ENCODE measurements around the gene GLYR1. TPM values are rescaled to one million over a fixed set of nuclear protein-coding genes. Genes with fewer than 3 reads are reported as not detected.

GLYR1 gene
- total and polyA plus RNA-seq, 2 of the 4 experiments (the other 2 are of a cell fraction) = 26.0 to 54.2 TPM

DNA sequence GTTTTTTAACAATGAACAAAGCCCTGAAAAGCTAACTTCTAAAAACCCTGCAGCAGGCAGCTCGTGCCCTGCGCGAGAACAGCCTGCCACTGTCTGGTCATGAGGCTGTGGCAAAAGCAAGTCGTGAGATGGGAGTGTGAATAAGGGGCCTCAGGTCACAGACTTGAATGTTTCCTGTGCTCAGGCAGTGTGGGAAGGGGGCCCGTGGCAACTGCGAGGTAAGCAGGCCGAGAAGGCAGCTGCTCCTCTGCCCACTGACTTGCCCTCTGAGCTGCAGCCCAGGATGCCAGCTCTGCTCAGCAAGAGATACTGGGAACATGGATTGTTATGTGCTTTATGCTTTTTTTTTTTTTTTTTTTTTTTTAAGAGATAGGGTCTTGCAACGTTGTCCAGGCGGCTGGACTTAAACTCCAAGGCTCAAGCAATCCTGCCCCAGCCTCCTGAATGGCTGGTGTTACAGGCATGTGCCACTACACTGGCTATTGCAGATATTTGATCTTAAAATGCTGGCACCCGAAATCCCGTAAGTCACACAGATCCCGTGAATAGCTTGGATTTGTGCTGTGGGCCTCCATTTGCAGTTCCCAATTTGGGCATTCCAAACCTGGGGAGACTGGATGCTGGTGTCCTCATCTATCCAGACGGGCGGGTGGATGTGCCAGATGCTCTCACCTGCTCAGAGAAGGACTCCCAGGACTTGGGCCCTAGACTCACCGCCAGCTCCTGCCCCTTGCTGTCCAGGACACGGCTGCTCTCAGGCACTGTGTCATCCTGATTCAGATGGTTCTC is 44.2 kb upstream of the GLYR1 start:
- no peaks in the 10 kb centered on the region; the same call in 1 of the 2 replicates for H4K20me1 ChIP-seq (ENCODE audit: insufficient read depth, low read length)

More for the DNA sequence above, 44.2 kb upstream of the GLYR1 start:
- no peak overlapping the region for H2BK20ac ChIP-seq (ENCODE audit: low read depth, low read length)
- H4K5ac ChIP-seq (ENCODE audit: low read depth, low read length) = no peak overlapping the region
- CTCF ChIA-PET = interaction anchor here (0.7 kb wide), 1 partner anchor 28 kb away, joined by 3 read pairs; no protein-coding TSS in a partner anchor
- no peak overlapping the region for H2AK5ac ChIP-seq (ENCODE audit: low read depth, low read length)
- no peak overlapping the region for H2BK15ac ChIP-seq (ENCODE audit: low read depth, low read length)
- no peak overlapping the region for H3K4me3 ChIP-seq (ENCODE audit: insufficient read depth, low read depth, low read length)
- H3K4ac ChIP-seq (ENCODE audit: low read depth, low read length) = no peak overlapping the region
- no peak overlapping the region for H3K14ac ChIP-seq (replicated peaks; ENCODE audit: low read depth, low read length)
- no TSS peak for BruUV-seq (replicated peaks)
- H3K9me3 ChIP-seq (ENCODE audit: control insufficient read depth, insufficient read depth, low read length) = no peaks in the 10 kb centered on the region
- peaks cover 2% of the 10 kb centered on the region; the same call in 1 of the 2 replicates for H3K9me1 ChIP-seq (ENCODE audit: insufficient read depth, low read length)
- intact Hi-C loops (cut with micrococcal nuclease) (no loop called here), dilution Hi-C loops (cut with HindIII; ENCODE audit: low sequenced_read_pairs, unreplicated experiment) (no loop called here), in situ Hi-C loops (cut with MboI; ENCODE audit: low sequenced_read_pairs) (no loop called here)
- DNase-seq (no peak), ATAC-seq (ENCODE audit: low read depth) (no peak)
- TF ChIP-seq, protein P1, sequence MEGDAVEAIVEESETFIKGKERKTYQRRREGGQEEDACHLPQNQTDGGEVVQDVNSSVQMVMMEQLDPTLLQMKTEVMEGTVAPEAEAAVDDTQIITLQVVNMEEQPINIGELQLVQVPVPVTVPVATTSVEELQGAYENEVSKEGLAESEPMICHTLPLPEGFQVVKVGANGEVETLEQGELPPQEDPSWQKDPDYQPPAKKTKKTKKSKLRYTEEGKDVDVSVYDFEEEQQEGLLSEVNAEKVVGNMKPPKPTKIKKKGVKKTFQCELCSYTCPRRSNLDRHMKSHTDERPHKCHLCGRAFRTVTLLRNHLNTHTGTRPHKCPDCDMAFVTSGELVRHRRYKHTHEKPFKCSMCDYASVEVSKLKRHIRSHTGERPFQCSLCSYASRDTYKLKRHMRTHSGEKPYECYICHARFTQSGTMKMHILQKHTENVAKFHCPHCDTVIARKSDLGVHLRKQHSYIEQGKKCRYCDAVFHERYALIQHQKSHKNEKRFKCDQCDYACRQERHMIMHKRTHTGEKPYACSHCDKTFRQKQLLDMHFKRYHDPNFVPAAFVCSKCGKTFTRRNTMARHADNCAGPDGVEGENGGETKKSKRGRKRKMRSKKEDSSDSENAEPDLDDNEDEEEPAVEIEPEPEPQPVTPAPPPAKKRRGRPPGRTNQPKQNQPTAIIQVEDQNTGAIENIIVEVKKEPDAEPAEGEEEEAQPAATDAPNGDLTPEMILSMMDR (conservative IDR thresholded peaks at IDR 0.05; ENCODE audit: low read depth, low read length) = no peak
- TF ChIP-seq USF2 (IDR thresholded peaks at IDR 0.05; ENCODE audit: low read depth, low read length) = no peak
- TF ChIP-seq POLR2A (IDR thresholded peaks at IDR 0.05; ENCODE audit: low read depth, low read length) = no peak
- TF ChIP-seq ELK1 (IDR thresholded peaks at IDR 0.05; ENCODE audit: borderline replicate concordance, low read depth, low read length) = no peak
- TF ChIP-seq CEBPB (IDR thresholded peaks at IDR 0.05; ENCODE audit: low read depth, low read length) = no peak
- TF ChIP-seq SMC3 (IDR thresholded peaks at IDR 0.05; ENCODE audit: low read depth, low read length) = no peak
- no peak for TF ChIP-seq NFE2L2 (IDR thresholded peaks at IDR 0.05; ENCODE audit: low read depth, low read length)
- no peak for TF ChIP-seq MAFK (IDR thresholded peaks at IDR 0.05; ENCODE audit: low read depth, low read length)
- no peak for TF ChIP-seq BHLHE40 (IDR thresholded peaks at IDR 0.05; ENCODE audit: low read depth, low read length)
- TF ChIP-seq MXI1 (IDR thresholded peaks at IDR 0.05; ENCODE audit: borderline replicate concordance, low read depth, low read length) = no peak
- no peak for TF ChIP-seq FOS (IDR thresholded peaks at IDR 0.05; ENCODE audit: low read depth, low read length)
- no peak for TF ChIP-seq RCOR1 (IDR thresholded peaks at IDR 0.05; ENCODE audit: insufficient replicate concordance, low read length)
- TF ChIP-seq RAD21 (IDR thresholded peaks at IDR 0.05; ENCODE audit: low read length) = no peak
- H3K9ac ChIP-seq (ENCODE audit: low read depth, low read length) = no peak overlapping the region
- POLR2A ChIA-PET (ENCODE audit: unreplicated experiment) = no interaction called here
- H3K4me2 ChIP-seq (ENCODE audit: low read depth, low read length) = no peak overlapping the region
- no peak overlapping the region for H4K8ac ChIP-seq (ENCODE audit: low read depth in 2 of 2, low read length in 2 of 2)
- H2AK9ac ChIP-seq (replicated peaks; ENCODE audit: low read depth, low read length, poor library complexity) = no peak overlapping the region
- no peak overlapping the region for H3K56ac ChIP-seq (ENCODE audit: extremely low read depth, insufficient read depth, low read length)
- no peaks in the 10 kb centered on the region for H3K27me3 ChIP-seq (ENCODE audit: control insufficient read depth, insufficient read depth, low read length)
- no peak overlapping the region for H3K18ac ChIP-seq (ENCODE audit: low read depth, low read length)
- no peak overlapping the region for H3K23ac ChIP-seq (ENCODE audit: low read depth, low read length)
- no peak overlapping the region for H2BK5ac ChIP-seq (ENCODE audit: low read depth, low read length, poor library complexity, severe bottlenecking)
- WGBS, 2 experiments (ENCODE audit: extremely low coverage in 2 of 2, insufficient read length in 1 of 2) = 91% methylated on average over 9 of the region's 16 CpGs; no CpG with 5 or more reads in 1 of the 2 experiments
- no peak overlapping the region for H3K27ac ChIP-seq (ENCODE audit: insufficient read depth, low read length)
- H2BK120ac ChIP-seq (ENCODE audit: low read depth, low read length) = no peak overlapping the region
- H3K79me1 ChIP-seq (ENCODE audit: low read depth in 1 of 2, low read length in 2 of 2) = no peaks in the 10 kb centered on the region
- H4K91ac ChIP-seq (ENCODE audit: insufficient read depth, low read depth, low read length) = no peak overlapping the region
- peaks cover 8% of the 10 kb centered on the region for H3K4me1 ChIP-seq (ENCODE audit: control insufficient read depth, insufficient read depth, low read length)
- peaks cover 9% of the 10 kb centered on the region for H3K36me3 ChIP-seq (ENCODE audit: control insufficient read depth, insufficient read depth, low read length)
- peak overlapping the region; percentile 37 for H2AFZ ChIP-seq (replicated peaks; ENCODE audit: low read length, poor library complexity)
